Ascending aorta (tissue), 2 donors: ENCODE results near the gene OSCP1. TPM values are rescaled to one million over a fixed set of nuclear protein-coding genes. Genes with fewer than 3 reads are reported as not detected.

ENCODE experiments used
- DNase-seq, 2 donors: peaks; one replicate each; pipeline ENCODE4 v3.0.0-alpha.2; 2019; ENCODE audit warnings: low spot score in 2 of 2
- H3K27ac ChIP-seq, 2 donors: fragments of 200-600 bp; sonication (generic); one replicate each; pipeline ENCODE4 v1.5.1; 2016 to 2017; ENCODE audit warnings: mild to moderate bottlenecking in 1 of 2
- H3K27me3 ChIP-seq: fragments of 200-600 bp; sonication (generic); one replicate; pipeline ENCODE4 v1.5.1; 2017
- H3K36me3 ChIP-seq, 2 donors: fragments of 200-600 bp; sonication (generic); one replicate each; pipeline ENCODE4 v1.5.1; 2016
- H3K4me1 ChIP-seq, 2 donors: fragments of 200-600 bp; sonication (generic); one replicate each; pipeline ENCODE4 v1.5.1; 2016 to 2017; ENCODE audit warnings: mild to moderate bottlenecking in 1 of 2
- H3K4me3 ChIP-seq, 2 donors: fragments of 200-600 bp; sonication (generic); one replicate each; pipeline ENCODE4 v1.5.1; 2016 to 2017; ENCODE audit warnings: mild to moderate bottlenecking in 1 of 2
- H3K9me3 ChIP-seq, 2 donors: fragments of 200-600 bp; sonication (generic); one replicate each; pipeline ENCODE4 v1.5.1; 2016
- CTCF ChIP-seq, 3 experiments: fragments of 200-600 bp in 2 of 3; fragments of 450-650 bp in 1 of 3; sonication (generic) in 2 of 3; IDR thresholded peaks; one replicate each; pipeline ENCODE4 v1.5.1; 2016 to 2019; ENCODE audit warnings: antibody characterized with exemption in 3 of 3, mild to moderate bottlenecking in 1 of 3, moderate library complexity in 1 of 3
- intact Hi-C: fragments of 100-400 bp; cut with DNase I; formaldehyde crosslinking; loops from one replicate; pipeline ENCODE4 v1.15.1; 2023
- total RNA-seq: library from RNA; depleted of rRNA; stranded (reverse); fragments of >200 nt; gene quantifications from one replicate; pipeline ENCODE4 v1.1.0, GENCODE V29; 2016

Gene OSCP1
- total RNA-seq, 1 donor from 2014 or later: 10.6 TPM

GRCh38 chr1:36383240-36383639 lies 67.0 kb downstream of the OSCP1 start:
- Histone ChIP-seq H3K27me3 (no peaks in the 10 kb centered on the region), H3K36me3 (no peaks in the 10 kb centered on the region), H3K27ac (peak overlapping the region; percentile 94 to 99), H3K9me3 (no peaks in the 10 kb centered on the region), H3K4me1 (peaks cover 20 to 53% of the 10 kb centered on the region in 2 donors), H3K4me3 (peak overlapping the region in 1 of 2 donors; percentile 99)
- no peak for DNase-seq
- intact Hi-C loops: loop anchor here (10.0 kb wide), 2 partner anchors 228 to 1092 kb away; partner anchors contain the start of genes MAP7D1 and ZC3H12A
- no peak for TF ChIP-seq CTCF (IDR thresholded peaks at IDR 0.05)

GRCh38 chr1:36382669-36383068 lies 67.6 kb downstream of the OSCP1 start:
- Histone ChIP-seq H3K27ac (peak overlapping the region; percentile 94 to 99), H3K36me3 (no peaks in the 10 kb centered on the region), H3K4me1 (peaks cover 20 to 50% of the 10 kb centered on the region in 2 donors), H3K4me3 (peak overlapping the region in 1 of 2 donors; percentile 99), H3K27me3 (no peaks in the 10 kb centered on the region), H3K9me3 (no peaks in the 10 kb centered on the region)
- intact Hi-C loops: loop anchor here (10.0 kb wide), 2 partner anchors 228 to 1092 kb away; partner anchors contain the start of genes MAP7D1 and ZC3H12A
- DNase-seq: no peak
- TF ChIP-seq CTCF (IDR thresholded peaks at IDR 0.05): no peak

- H3K9me3 ChIP-seq: no peaks in the 10 kb centered on the region
- intact Hi-C loops: loop anchor here (10.0 kb wide), 2 partner anchors 227 to 1093 kb away; partner anchors contain the start of genes MAP7D1 and ZC3H12A
- peaks cover 18 to 46% of the 10 kb centered on the region in 2 donors for H3K4me1 ChIP-seq
- H3K27ac ChIP-seq: peak overlapping the region; percentile 94 to 99
- H3K4me3 ChIP-seq: no peak overlapping the region
- no peaks in the 10 kb centered on the region for H3K27me3 ChIP-seq
- TF ChIP-seq CTCF (IDR thresholded peaks at IDR 0.05): no peak
- no peak for DNase-seq
- no peaks in the 10 kb centered on the region for H3K36me3 ChIP-seq
Measured at GRCh38 chr1:36382231-36382630, 68.0 kb downstream of the OSCP1 start.

- Histone ChIP-seq H3K4me3 (no peak overlapping the region), H3K9me3 (no peaks in the 10 kb centered on the region), H3K27me3 (no peaks in the 10 kb centered on the region), H3K36me3 (no peaks in the 10 kb centered on the region), H3K27ac (peak overlapping the region; percentile 94 to 99), H3K4me1 (peaks cover 13 to 41% of the 10 kb centered on the region in 2 donors)
- intact Hi-C loops: loop anchor here (10.0 kb wide), 2 partner anchors 227 to 1093 kb away; partner anchors contain the start of genes MAP7D1 and ZC3H12A
- TF ChIP-seq CTCF (IDR thresholded peaks at IDR 0.05): no peak
- no peak for DNase-seq
Measured at GRCh38 chr1:36381405-36381804, 68.8 kb downstream of the OSCP1 start.

GRCh38 chr1:36380782-36381181 lies 69.5 kb downstream of the OSCP1 start:
- Histone ChIP-seq H3K27me3 (no peaks in the 10 kb centered on the region), H3K27ac (peak overlapping the region; percentile 94 to 99), H3K4me1 (peaks cover 13 to 41% of the 10 kb centered on the region in 2 donors), H3K36me3 (no peaks in the 10 kb centered on the region), H3K4me3 (no peak overlapping the region), H3K9me3 (no peaks in the 10 kb centered on the region)
- TF ChIP-seq CTCF (IDR thresholded peaks at IDR 0.05): no peak
- intact Hi-C loops: loop anchor here (10.0 kb wide), 2 partner anchors 226 to 1094 kb away; partner anchors contain the start of genes MAP7D1 and ZC3H12A
- DNase-seq: no peak
